WTC11 (cell line): ENCODE results near the gene TMEFF1. TPM values are rescaled to one million over a fixed set of nuclear protein-coding genes. Genes with fewer than 3 reads are reported as not detected.

Source experiments
- ATAC-seq: fragments of 200-7000 bp; cut with Tn5 transposase; 2 replicates; pipeline ENCODE4 v1.10.0; 2021; ENCODE audit warnings: mild to moderate bottlenecking, moderate library complexity
- CTCF ChIA-PET: fragments of 300-600 bp; sonication (Branson Sonifier 250); formaldehyde crosslinking; loops from one replicate; lab custom pipeline; 2021; ENCODE audit warnings: antibody characterized with exemption; lab: Charles Lee
- POLR2A ChIA-PET: fragments of 350-600 bp; sonication (Branson Sonifier 250); formaldehyde crosslinking; loops from one replicate; lab custom pipeline; 2021; ENCODE audit warnings: antibody characterized with exemption; lab: Charles Lee
- DNase-seq: peaks from one replicate; pipeline ENCODE4 v3.0.0; 2021; ENCODE audit warnings: low spot score
- H3K27ac Mint-ChIP-seq: 2 replicates; pipeline ENCODE4 v1.8.0; 2021; ENCODE audit warnings: mixed read lengths
- H3K27me3 Mint-ChIP-seq: 2 replicates; pipeline ENCODE4 v1.8.0; 2021; ENCODE audit warnings: low read depth, mild to moderate bottlenecking, moderate library complexity, mixed read lengths
- H3K36me3 Mint-ChIP-seq: 2 replicates; pipeline ENCODE4 v1.8.0; 2021; ENCODE audit warnings: mixed read lengths
- H3K4me1 Mint-ChIP-seq: 2 replicates; pipeline ENCODE4 v1.8.0; 2022; ENCODE audit warnings: mixed read lengths
- H3K4me3 Mint-ChIP-seq: 2 replicates; pipeline ENCODE4 v1.8.0; 2021; ENCODE audit warnings: mild to moderate bottlenecking, moderate library complexity, mixed read lengths
- H3K9me3 Mint-ChIP-seq: 2 replicates; pipeline ENCODE4 v1.8.0; 2021; ENCODE audit warnings: mixed read lengths
- CBFB ChIP-seq: sonication (generic); formaldehyde crosslinking; IDR thresholded peaks from 2 replicates; pipeline ENCODE4 v1.8.1; 2022; ENCODE audit warnings: mild to moderate bottlenecking, low read depth, missing genetic modification reagents
- CREM ChIP-seq: sonication (generic); formaldehyde crosslinking; IDR thresholded peaks from 2 replicates; pipeline ENCODE4 v1.8.1; 2022; ENCODE audit warnings: mild to moderate bottlenecking, missing genetic modification reagents, moderate library complexity
- FOXK1 ChIP-seq: sonication (generic); formaldehyde crosslinking; IDR thresholded peaks from 2 replicates; pipeline ENCODE4 v1.8.0; 2022; ENCODE audit warnings: mild to moderate bottlenecking, moderate library complexity, missing genetic modification reagents
- HMGXB4 ChIP-seq: sonication (generic); formaldehyde crosslinking; IDR thresholded peaks from 2 replicates; pipeline ENCODE4 v1.8.1; 2023; ENCODE audit warnings: mild to moderate bottlenecking, moderate library complexity, missing genetic modification reagents
- IRF2 ChIP-seq: sonication (generic); formaldehyde crosslinking; IDR thresholded peaks from 2 replicates; pipeline ENCODE4 v1.8.0; 2022; ENCODE audit warnings: low read depth, missing genetic modification reagents, borderline replicate concordance
- NR2C2 ChIP-seq: sonication (generic); formaldehyde crosslinking; IDR thresholded peaks from 2 replicates; pipeline ENCODE4 v1.8.0; 2022; ENCODE audit warnings: mild to moderate bottlenecking, missing genetic modification reagents
- SP1 ChIP-seq: sonication (generic); formaldehyde crosslinking; conservative IDR thresholded peaks from 2 replicates; pipeline ENCODE4 v1.8.1; 2022; ENCODE audit warnings: missing genetic modification reagents
- USF1 ChIP-seq: sonication (generic); formaldehyde crosslinking; IDR thresholded peaks from 2 replicates; pipeline ENCODE4 v1.8.0; 2022; ENCODE audit warnings: mild to moderate bottlenecking, missing genetic modification reagents
- ZBTB21 ChIP-seq: sonication (generic); formaldehyde crosslinking; IDR thresholded peaks from 2 replicates; pipeline ENCODE4 v1.8.1; 2023; ENCODE audit warnings: mild to moderate bottlenecking, missing genetic modification reagents, borderline replicate concordance
- ZNF232 ChIP-seq: sonication (generic); formaldehyde crosslinking; IDR thresholded peaks from 2 replicates; pipeline ENCODE4 v1.8.0; 2022; ENCODE audit warnings: mild to moderate bottlenecking, missing genetic modification reagents
- ZNF423 ChIP-seq: fragments of 250-450 bp; sonication (Bioruptor Pico); IDR thresholded peaks from 2 replicates; pipeline ENCODE4 v2.1.2; 2022; ENCODE audit warnings: mild to moderate bottlenecking, moderate library complexity
- total RNA-seq: library from RNA; stranded (reverse); gene quantifications from 3 replicates; pipeline ENCODE4 v1.2.3, GENCODE V29; 2021
- TF ChIP-seq, protein P1 (sequence below): fragments of 250-450 bp; sonication (Bioruptor Pico); IDR thresholded peaks from 2 replicates; pipeline ENCODE4 v1.9.0; 2021; ENCODE audit warnings: mild to moderate bottlenecking
- TF ChIP-seq, protein P2 (sequence below): sonication (generic); formaldehyde crosslinking; IDR thresholded peaks from 2 replicates; pipeline ENCODE4 v1.8.1; 2022; ENCODE audit warnings: missing genetic modification reagents, borderline replicate concordance
- TF ChIP-seq, protein P3 (sequence below): fragments of 250-450 bp; sonication (Bioruptor Pico); IDR thresholded peaks from 2 replicates; pipeline ENCODE4 v1.8.0; 2021; ENCODE audit warnings: mild to moderate bottlenecking
- TF ChIP-seq, protein P4 (sequence below): fragments of 250-450 bp; sonication (Bioruptor Pico); IDR thresholded peaks from 2 replicates; pipeline ENCODE4 v2.1.2; 2022; ENCODE audit warnings: mild to moderate bottlenecking, moderate library complexity
- TF ChIP-seq, protein P5 (sequence below): sonication (generic); formaldehyde crosslinking; IDR thresholded peaks from 2 replicates; pipeline ENCODE4 v1.8.1; 2023; ENCODE audit warnings: mild to moderate bottlenecking, missing genetic modification reagents, borderline replicate concordance

TMEFF1 gene
- total RNA-seq, 1 experiment from 2014 or later, result 62.7 TPM

- TF ChIP-seq IRF2 (CRISPR knock-in tag), result no peak
- TF ChIP-seq, protein P1, sequence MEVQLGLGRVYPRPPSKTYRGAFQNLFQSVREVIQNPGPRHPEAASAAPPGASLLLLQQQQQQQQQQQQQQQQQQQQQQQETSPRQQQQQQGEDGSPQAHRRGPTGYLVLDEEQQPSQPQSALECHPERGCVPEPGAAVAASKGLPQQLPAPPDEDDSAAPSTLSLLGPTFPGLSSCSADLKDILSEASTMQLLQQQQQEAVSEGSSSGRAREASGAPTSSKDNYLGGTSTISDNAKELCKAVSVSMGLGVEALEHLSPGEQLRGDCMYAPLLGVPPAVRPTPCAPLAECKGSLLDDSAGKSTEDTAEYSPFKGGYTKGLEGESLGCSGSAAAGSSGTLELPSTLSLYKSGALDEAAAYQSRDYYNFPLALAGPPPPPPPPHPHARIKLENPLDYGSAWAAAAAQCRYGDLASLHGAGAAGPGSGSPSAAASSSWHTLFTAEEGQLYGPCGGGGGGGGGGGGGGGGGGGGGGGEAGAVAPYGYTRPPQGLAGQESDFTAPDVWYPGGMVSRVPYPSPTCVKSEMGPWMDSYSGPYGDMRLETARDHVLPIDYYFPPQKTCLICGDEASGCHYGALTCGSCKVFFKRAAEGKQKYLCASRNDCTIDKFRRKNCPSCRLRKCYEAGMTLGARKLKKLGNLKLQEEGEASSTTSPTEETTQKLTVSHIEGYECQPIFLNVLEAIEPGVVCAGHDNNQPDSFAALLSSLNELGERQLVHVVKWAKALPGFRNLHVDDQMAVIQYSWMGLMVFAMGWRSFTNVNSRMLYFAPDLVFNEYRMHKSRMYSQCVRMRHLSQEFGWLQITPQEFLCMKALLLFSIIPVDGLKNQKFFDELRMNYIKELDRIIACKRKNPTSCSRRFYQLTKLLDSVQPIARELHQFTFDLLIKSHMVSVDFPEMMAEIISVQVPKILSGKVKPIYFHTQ (CRISPR knock-in tag), result no peak
- no peak for TF ChIP-seq CREM (CRISPR knock-in tag)
- TF ChIP-seq, protein P2, sequence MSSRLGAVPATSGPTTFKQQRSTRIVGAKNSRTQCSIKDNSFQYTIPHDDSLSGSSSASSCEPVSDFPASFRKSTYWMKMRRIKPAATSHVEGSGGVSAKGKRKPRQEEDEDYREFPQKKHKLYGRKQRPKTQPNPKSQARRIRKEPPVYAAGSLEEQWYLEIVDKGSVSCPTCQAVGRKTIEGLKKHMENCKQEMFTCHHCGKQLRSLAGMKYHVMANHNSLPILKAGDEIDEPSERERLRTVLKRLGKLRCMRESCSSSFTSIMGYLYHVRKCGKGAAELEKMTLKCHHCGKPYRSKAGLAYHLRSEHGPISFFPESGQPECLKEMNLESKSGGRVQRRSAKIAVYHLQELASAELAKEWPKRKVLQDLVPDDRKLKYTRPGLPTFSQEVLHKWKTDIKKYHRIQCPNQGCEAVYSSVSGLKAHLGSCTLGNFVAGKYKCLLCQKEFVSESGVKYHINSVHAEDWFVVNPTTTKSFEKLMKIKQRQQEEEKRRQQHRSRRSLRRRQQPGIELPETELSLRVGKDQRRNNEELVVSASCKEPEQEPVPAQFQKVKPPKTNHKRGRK (CRISPR knock-in tag), result no peak
- no peak for TF ChIP-seq HMGXB4
- TF ChIP-seq FOXK1, result no peak
- TF ChIP-seq, protein P3, sequence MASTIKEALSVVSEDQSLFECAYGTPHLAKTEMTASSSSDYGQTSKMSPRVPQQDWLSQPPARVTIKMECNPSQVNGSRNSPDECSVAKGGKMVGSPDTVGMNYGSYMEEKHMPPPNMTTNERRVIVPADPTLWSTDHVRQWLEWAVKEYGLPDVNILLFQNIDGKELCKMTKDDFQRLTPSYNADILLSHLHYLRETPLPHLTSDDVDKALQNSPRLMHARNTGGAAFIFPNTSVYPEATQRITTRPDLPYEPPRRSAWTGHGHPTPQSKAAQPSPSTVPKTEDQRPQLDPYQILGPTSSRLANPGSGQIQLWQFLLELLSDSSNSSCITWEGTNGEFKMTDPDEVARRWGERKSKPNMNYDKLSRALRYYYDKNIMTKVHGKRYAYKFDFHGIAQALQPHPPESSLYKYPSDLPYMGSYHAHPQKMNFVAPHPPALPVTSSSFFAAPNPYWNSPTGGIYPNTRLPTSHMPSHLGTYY (CRISPR knock-in tag), result no peak
- no peak for TF ChIP-seq CBFB
- TF ChIP-seq ZNF423 (CRISPR knock-in tag), result no peak
- no peak for TF ChIP-seq SP1 (CRISPR knock-in tag)
- TF ChIP-seq USF1 (CRISPR knock-in tag), result no peak
- no peak for TF ChIP-seq ZNF232
- TF ChIP-seq ZBTB21 (CRISPR knock-in tag), result no peak
- TF ChIP-seq, protein P4, sequence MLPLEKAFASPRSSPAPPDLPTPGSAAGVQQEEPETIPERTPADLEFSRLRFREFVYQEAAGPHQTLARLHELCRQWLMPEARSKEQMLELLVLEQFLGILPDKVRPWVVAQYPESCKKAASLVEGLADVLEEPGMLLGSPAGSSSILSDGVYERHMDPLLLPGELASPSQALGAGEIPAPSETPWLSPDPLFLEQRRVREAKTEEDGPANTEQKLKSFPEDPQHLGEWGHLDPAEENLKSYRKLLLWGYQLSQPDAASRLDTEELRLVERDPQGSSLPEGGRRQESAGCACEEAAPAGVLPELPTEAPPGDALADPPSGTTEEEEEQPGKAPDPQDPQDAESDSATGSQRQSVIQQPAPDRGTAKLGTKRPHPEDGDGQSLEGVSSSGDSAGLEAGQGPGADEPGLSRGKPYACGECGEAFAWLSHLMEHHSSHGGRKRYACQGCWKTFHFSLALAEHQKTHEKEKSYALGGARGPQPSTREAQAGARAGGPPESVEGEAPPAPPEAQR (CRISPR knock-in tag), result no peak
- no peak for TF ChIP-seq NR2C2 (CRISPR knock-in tag)
- TF ChIP-seq, protein P5, sequence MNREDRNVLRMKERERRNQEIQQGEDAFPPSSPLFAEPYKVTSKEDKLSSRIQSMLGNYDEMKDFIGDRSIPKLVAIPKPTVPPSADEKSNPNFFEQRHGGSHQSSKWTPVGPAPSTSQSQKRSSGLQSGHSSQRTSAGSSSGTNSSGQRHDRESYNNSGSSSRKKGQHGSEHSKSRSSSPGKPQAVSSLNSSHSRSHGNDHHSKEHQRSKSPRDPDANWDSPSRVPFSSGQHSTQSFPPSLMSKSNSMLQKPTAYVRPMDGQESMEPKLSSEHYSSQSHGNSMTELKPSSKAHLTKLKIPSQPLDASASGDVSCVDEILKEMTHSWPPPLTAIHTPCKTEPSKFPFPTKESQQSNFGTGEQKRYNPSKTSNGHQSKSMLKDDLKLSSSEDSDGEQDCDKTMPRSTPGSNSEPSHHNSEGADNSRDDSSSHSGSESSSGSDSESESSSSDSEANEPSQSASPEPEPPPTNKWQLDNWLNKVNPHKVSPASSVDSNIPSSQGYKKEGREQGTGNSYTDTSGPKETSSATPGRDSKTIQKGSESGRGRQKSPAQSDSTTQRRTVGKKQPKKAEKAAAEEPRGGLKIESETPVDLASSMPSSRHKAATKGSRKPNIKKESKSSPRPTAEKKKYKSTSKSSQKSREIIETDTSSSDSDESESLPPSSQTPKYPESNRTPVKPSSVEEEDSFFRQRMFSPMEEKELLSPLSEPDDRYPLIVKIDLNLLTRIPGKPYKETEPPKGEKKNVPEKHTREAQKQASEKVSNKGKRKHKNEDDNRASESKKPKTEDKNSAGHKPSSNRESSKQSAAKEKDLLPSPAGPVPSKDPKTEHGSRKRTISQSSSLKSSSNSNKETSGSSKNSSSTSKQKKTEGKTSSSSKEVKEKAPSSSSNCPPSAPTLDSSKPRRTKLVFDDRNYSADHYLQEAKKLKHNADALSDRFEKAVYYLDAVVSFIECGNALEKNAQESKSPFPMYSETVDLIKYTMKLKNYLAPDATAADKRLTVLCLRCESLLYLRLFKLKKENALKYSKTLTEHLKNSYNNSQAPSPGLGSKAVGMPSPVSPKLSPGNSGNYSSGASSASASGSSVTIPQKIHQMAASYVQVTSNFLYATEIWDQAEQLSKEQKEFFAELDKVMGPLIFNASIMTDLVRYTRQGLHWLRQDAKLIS, result no peak
- ChIA-PET POLR2A (no interaction called here), CTCF (interaction anchor here (1.1 to 1.2 kb wide), 2 partner anchors 40 to 152 kb away, joined by 3 to 4 read pairs; no protein-coding TSS in a partner anchor)
- H3K4me1 Mint-ChIP-seq, result peaks cover 42% of the 10 kb centered on the region
- peaks cover 8% of the 10 kb centered on the region for H3K36me3 Mint-ChIP-seq
- no peak overlapping the region for H3K4me3 Mint-ChIP-seq
- H3K27ac Mint-ChIP-seq, result no peak overlapping the region
- H3K9me3 Mint-ChIP-seq, result peaks cover 7% of the 10 kb centered on the region
- H3K27me3 Mint-ChIP-seq, result no peaks in the 10 kb centered on the region
- ATAC-seq (no peak), DNase-seq (no peak)
Observed at GRCh38 chr9:100477241-100477640, 4.3 kb downstream of the TMEFF1 start.
